Mesenteric fat pad (tissue), 1 donor: ENCODE measurements around the gene TTLL9. TPM values are rescaled to one million over a fixed set of nuclear protein-coding genes. Genes with fewer than 3 reads are reported as not detected.
"Not testable (repeated sequence)": the region's sequence is repeated elsewhere in the genome, so short reads cannot be mapped to it uniquely, and the experiment has no call there.

Experiments
- DNase-seq: peaks from one replicate; pipeline ENCODE4 v3.0.0-alpha.2; 2020; ENCODE audit warnings: low spot score
- total RNA-seq: library from RNA; stranded (reverse); fragmentation: NEBNext Ultra II Directional; extraction: Animal tissue kit (Norgen Biotek cat#: 25700); gene quantifications from one replicate; pipeline ENCODE4 v1.2.1, GENCODE V29; 2021
- donor health status: DM: yes; HTN: yes; CAD: no.

Gene TTLL9
- total RNA-seq, 1 donor from 2014 or later, result 0.13 TPM

DNA sequence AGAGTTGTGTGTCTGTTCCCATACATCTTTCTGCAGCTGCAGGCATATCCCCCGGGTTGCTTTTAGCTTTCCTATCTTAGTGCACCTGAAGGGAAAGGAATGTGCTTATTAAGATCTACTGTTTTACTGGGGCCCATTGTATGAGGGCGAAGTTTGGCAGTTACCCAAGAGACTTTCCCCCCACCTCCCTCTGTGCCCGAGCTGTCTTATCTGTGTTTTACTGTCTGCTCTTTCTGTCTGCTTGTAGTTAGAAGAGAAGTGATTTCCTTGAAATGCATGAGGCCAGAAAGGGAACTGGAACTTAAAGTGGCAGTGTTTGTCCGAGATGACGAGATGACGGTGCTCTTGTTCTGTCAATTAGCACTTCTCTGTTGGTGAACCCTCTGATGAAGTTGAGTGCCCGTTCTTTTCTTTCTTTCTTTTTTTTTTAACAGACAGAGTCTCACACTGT is 47.6 kb downstream of the TTLL9 start:
- peak; percentile 6 for DNase-seq

DNA sequence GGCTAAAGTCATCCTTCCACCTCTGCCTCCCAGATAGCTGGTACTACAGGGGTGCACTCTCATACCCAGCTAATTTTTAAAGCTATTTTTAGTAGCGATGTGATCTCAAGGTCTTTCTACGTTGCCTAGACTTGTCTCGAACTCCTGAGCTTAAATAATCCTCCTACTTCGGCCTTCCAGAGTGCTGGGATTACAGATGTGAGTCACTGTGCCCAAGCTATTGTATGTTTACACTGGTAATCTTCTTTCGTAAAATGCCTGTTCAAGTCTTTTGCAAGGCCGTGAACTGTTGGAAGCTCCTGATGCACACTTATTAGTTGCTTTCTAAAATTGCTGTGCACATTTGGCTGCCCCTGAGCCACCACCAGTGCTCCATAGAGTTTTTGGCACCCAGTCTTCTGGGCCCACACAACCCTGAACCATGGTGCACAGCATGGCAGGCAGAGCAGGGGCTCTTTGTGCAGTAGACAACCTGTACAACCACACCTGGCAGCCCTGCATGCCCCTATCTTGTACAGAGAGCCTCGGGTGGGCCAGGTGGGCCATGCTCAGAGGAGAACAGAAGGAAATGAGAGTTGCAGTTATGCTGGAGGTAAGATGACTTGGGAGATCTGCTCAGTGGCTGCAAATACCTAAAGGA is 48.2 kb downstream of the TTLL9 start:
- no peak for DNase-seq

DNA sequence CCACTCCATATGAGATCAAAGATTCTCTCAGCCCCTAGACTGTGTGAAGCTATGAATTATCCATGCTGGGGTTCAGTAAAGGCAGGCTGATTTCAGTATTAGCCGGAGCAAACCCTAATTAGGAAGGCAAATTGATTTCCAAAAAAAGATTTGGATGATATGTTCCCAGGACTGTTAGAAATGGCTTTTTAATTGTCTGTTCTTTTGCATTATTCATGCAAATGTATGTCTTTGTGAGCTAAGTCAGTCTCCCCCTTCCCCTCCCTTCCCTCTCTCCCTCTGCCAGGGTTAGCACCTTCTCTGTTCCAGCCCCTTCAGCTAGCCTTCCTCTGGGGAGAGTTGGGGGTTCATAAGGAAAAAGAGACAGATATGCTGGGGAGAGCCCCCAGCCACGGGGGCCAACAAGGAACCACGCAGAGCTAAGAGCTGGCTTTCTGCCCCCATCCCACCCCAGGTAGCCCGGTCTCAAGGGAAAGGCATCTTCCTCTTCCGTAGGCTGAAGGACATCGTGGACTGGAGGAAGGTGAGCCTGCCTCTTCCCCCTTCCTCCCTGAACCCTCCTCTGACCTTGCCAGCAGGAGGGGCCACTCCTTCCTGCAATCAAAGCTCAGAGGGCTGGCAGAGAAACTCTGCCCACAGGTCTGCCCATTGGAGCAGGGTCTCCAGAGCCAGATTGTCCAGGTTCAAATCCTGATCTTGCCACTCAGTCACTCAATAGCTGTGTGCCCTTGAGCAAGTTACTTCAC is 49.1 kb downstream of the TTLL9 start:
- DNase-seq, result no peak

DNA sequence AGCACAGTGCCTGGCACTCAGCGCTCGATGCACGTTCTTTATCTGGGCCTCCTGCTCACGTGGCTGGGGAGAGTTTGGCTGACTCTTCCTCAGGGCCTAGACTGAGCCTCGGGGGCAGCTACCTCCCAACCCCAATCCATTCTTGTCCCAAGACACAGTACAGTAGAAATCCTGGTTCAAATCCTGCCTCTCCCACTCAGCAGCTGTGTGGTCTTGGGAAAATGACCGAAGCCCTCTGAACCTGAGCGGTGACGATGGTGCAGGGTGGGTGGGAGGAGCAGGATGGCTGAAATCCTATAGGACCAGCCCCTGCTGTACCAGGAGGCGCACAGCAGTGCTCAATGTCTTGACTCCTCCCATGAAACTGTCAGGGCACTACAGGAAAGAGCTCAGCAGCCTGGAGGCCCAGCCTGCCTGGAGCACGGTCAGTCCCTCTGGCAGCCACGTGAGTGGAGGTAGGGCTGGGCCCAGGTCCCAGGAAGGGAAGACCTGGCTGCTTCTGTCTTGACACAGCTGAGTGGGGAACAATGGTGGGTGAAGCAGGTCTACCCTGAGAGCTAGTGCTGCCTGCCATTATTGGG is 49.9 kb downstream of the TTLL9 start:
- no peak for DNase-seq

DNA sequence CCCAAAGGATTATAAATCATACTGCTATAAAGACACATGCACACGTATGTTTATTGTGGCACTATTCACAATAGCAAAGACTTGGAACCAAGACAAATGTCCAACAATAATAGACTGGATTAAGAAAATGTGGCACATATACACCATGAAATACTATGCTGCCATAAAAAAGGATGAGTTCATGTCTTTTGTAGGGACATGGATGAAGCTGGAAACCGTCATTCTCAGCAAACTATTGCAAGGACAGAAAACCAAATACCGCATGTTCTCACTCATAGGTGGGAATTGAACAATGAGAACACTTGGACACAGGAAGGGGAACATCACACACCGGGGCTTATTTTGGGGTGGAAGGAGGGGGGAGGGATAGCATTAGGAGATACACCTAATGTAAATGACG is 51.0 kb downstream of the TTLL9 start:
- DNase-seq, result not testable (repeated sequence)

DNA sequence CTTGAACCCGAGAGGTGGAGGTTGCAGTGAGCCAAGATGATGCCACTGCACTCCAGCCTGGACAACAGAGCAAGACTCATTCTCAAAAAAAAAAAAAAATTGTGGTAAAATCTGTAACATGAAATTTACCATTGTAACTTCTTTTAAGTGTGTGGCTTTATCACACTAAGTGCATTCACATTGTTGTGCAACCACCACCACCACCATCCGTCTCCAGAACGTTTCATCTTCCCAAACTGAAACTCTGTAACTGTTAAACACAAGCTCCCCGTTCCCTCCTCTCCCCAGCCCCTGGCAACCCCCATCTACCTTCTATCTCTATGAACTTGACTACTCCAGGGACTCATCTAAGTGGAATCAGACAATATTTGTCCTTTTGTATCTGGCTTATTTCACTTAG is 51.7 kb downstream of the TTLL9 start:
- no peak for DNase-seq

DNA sequence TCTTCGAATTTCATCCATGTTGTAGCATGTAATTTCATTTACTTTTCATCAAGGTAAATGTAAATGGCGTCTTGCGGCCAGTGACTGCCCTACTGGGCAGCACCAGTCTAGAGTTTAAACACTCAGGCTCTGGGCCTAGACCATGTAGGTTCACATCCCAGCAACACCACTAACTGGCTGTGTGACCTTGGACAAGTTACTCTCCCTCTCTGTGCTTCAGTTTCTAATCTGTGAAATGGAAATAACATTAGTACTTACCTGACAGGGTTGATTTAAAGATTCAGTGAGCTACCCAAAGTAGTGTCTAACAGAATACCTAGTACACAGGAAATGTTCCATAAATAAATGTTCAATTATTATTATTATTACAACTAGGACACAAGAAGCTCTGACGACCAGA is 52.2 kb downstream of the TTLL9 start:
- DNase-seq, result no peak

DNA sequence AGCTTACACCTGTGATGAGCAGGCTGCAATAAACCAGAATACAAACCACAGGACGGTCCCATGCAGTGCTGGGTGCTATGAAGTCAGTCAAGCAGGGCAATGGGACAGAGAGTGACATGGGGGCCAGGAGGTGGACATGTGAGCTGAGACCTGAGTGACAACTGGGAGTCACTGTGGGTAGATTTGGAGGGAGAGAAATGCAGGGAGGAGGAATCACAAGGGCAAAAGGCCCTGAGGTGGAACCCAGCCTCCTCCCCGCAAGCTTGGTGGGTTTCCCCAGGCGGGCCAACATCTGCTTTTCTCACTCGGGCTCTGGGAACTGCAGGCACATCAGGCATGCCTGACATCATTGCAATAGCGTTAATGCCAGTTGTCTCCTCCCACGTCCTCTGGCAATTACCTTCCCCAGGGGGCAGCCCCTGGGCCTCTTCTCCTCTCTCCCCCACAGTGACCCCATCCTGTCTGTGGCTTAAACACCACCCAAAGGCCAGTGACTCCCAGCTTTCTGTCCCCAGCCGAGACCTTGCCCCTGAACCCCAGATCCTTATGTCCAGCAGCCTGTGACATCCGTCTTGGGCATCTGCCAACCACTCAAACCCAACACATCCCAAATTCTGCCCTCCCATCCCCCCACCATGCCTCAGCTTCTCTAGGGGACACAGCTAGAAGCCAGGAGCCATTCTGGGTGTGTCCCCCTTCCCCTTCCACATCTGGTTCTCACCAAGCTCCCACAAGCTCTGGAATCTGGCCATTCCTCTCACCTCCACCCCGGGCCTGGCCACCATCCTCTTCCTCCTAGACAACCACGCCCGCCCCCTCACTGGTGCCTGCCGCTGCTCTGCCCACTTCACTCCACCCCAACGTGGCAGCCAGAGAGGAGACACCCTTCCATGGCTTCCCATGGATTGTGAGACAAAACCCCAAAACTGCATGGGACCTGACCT is 53.2 kb downstream of the TTLL9 start:
- DNase-seq, result no peak

DNA sequence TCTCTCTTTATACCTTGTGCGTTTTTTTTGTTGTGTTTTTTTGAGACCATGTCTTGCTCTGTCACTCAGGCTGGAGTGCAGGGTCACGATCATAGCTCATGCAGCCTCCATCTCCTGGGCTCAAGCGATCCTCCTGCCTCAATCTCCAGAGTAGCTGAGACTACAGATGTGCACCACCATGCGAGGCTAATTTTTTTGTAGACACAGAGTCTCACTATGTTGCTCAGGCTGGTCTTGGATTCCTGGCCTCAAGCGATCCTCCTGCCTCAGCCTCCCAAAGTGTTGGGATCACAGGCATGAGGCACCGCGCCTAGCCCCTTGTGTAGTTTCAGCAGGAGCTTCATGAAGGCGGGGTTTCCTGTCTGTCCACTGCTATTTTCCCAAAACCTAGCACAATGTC is 54.1 kb downstream of the TTLL9 start:
- DNase-seq, result no peak

DNA sequence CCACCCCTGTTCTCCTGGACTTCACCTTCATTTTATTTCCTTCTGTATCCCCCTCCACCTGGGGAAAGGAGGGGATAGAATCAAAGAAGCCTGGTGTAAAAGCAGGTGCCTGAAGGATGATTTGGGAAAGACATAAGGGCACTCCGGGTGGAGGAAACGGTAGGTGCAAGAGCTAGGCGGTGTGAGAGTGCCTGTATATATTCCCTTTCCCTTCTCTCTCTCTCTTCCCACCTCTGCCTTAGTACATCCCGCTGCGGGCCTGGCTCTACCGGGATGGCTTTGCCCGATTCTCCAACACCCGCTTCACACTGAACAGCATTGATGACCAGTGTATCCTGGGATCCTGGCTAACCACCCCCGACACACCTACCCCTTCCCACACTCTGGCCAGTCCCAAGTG is 55.2 kb downstream of the TTLL9 start:
- DNase-seq, result no peak

DNA sequence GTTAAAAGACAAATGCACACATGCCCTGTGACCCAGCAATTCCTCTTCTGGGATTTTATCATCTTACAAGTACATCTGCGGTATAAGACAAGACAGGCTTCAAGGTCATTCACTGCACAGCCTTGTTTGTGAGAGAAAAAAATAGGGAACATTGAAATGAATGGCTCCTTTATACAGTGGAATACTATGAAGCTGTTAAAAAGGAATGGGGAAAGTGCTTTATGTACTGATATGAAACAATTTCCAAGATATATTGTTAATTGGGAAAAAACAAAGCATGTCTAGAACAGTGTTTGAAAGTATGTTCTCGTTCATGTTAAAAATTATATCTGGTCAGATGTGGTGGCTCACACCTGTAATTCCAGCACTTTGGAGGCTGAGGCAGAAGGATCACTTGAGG is 56.1 kb downstream of the TTLL9 start:
- DNase-seq, result no peak

DNA sequence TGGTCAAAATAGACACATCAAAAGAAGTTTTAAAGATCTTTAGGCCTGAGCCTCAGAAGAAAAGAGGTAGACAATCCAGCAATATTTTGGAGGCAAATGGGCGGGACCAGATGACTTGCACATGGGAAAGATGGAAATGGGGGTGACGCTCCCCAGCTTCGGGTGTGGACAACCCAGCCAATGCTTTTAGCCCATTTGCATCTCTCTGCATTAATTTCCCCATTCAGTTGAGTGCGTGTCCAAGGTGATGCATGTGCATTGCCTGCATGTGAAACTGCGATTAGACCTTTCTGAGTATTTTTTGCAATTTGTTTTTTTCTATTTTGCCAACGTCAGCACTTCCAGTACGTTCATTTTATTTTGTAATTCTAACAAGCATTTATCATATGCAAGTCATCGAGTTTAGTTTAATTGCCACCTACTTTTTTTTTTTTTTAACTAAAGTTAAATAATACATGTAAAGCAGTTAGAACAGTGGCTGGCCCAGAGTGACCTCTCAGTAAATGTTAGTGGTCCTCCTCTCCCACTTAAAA is 57.3 kb downstream of the TTLL9 start:
- no peak for DNase-seq

DNA sequence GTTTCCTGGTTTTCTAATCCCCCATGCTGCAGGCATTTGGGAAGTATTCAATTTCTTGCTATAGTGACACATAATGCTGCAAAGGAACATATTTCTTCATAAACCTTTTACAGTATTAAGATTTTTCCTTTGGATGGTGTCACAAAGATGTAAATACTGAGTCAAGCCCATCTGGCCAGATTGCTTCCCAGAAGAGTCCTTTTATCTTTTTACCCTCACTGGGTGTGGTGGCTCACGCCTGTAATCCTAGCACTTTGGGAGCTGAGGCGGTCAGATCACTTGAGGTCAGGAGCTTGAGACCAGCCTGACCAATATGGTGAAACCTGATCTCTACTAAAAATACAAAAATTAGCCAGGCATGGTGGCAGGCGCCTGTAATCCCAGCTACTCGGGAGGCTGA is 59.2 kb downstream of the TTLL9 start:
- not testable (repeated sequence) for DNase-seq

DNA sequence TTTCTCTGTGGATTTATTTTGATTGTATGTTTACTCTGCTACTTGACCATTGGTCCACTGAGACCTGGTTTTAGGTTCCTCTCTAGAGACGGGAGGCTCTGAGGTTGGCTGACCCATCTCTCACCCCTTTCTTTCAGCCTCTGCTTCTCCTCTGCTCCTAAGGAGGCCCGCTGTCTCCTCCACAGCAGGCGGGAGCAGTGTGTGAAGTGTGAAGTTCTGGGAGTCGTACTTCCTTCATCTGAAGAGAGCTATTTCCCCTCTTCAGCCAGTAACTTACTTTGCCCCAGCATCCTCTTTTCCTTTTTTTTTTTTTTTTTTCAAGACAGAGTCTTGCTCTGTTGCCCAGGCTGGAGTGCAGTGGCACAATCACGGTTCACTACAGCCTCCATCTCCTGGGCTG is 60.3 kb downstream of the TTLL9 start:
- no peak for DNase-seq

DNA sequence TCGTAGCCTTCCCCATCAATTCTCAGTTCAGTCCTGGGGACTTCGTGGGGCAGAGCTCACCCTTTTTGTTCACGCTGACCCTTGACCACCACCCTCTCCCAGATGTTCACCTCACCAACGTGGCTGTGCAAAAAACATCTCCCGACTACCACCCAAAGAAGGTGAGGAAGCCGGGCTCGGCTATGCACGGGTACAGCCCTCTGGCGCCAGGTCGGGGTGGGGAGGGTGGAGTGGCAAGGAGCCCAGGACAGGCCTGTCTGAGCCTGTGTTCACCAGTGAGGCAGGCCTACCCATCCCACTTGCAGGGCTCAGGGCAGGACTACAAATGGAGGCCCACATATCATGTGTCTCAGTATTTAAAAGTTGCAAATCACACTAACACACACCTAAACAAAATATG is 63.3 kb downstream of the TTLL9 start:
- DNase-seq, result no peak

DNA sequence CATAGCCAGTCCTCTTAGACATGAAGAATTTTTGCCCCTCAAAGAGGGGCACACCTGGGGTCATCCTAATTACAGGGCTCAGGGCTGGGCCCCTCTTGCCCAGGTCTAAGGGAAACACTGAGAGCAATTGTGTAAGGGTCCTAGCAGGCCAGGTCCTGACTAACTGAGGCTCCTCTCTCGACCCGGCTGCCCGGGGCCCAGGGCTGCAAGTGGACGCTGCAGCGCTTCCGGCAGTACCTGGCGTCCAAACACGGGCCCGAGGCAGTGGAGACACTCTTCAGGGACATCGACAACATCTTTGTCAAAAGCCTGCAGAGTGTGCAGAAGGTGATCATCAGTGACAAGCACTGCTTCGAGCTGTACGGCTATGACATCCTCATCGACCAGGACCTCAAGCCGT is 64.1 kb downstream of the TTLL9 start:
- DNase-seq, result no peak

DNA sequence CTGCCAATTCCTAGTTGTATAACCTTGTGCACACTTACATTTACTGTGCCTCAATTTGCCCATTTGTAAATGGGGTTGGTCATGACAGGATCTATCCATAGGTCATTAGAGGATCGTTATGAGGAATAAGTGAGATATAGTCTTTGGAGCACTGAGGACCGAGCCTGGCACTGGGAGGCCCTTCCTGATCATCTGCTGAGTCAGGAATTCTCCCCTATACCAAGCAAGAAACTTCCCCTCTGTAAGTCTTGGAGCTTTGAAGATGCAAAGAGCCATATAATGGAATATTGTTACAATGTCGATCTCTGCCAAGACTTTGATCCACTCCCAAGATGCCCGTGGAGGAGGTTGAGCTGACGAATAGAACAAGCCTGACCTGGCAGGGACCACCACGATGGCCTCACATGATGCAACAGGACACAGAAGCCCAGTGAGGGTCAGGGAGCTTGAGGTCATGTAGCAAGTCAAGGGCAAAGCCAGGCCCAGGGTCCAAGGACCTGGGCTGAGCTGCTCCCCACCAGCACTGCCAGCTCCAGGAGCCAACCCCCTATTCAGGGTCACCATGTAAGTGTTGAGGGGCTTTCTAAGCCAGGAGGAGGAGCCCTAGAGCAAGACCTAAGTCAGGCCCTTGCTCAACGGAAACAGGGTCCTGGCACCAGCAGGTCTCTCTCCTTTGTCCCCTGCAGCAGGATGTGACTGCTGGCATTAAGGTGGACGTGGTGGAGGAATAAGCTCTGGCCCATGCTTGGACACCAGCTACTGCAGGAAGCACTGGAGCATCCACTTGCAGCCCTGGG is 64.7 kb downstream of the TTLL9 start:
- no peak for DNase-seq

DNA sequence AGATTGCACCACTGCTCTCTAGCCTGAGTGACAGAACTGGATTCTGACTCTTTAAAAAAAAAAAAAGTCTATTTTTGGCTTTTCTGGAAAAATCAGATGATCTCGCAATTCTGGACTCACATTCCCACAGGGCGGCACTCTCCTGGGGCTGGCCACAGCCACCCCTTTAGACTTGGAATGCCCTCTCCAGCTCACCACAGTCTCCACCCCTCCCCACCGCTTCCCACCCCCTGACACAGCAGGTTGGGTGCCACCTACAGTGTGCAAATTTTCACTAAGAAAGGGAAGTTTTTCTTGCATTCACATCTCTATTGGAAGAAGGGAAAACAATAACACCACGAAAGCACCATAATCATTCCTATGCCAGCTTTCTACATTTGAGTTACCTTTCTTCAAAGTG is 66.0 kb downstream of the TTLL9 start:
- no peak for DNase-seq

DNA sequence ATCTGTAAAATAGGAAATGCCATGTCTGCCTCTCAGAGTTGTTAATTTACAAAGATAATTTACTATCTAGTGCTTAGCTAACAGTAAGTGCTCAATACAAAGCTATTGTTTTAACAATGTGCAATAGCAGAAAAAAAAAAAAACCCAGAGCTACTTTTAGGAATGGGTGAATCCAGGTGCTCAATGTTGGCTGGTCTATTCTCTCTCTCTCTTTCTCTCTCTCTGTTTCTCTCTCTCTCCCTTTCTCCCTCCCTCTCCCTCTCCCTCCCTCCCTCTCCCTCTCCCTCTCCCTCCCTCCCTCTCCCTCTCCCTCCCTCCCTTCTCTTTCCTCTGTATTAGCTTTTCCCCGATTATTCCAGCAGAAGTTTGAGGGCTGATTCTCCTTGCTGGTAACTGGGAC is 67.4 kb downstream of the TTLL9 start:
- DNase-seq, result no peak

DNA sequence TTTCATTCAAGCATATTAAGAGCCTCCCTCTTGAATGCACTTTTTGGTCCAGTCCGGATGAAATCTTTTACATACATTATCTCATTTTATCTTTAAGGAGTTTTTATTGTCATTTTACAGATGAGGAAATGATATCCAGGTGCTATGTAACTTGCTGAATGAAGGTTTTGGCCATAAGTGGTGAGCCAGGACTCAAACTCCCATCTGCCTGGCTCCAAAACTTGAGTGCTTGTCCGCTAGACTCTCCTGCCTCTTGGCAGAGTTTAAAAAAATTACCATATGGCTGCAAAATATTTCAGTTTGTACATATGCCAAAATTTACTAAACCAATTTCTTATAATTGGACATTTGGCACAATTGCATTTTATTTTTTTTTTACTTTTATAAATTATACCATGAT is 69.2 kb downstream of the TTLL9 start:
- no peak for DNase-seq
